Cardiac fibroblast (primary cell): ENCODE results near the gene MKRN1.
"Not testable (repeated sequence)": the region's sequence is repeated elsewhere in the genome, so short reads cannot be mapped to it uniquely, and the experiment has no call there.

Experiments used
- DNase-seq, 2 donors: peaks; one replicate each; pipeline versions ENCODE4 v3.0.0 to v3.0.0-alpha.2; 2010; ENCODE audit warnings: low read depth in 2 of 2
- H3K4me3 ChIP-seq, 2 donors: replicated peaks in 1 of 2; 1 replicate in 1 of 2; 2 replicates in 1 of 2; pipeline ENCODE4 v1.5.1; 2011; ENCODE audit warnings: low read depth in 2 of 2, low read length in 2 of 2, mild to moderate bottlenecking in 2 of 2, moderate library complexity in 1 of 2
- TF ChIP-seq, protein P1 (sequence below): IDR thresholded peaks from one replicate; pipeline ENCODE4 v1.5.1; 2011; ENCODE audit warnings: low read depth, mild to moderate bottlenecking, low read length, inconsistent platforms

Gene MKRN1

DNA sequence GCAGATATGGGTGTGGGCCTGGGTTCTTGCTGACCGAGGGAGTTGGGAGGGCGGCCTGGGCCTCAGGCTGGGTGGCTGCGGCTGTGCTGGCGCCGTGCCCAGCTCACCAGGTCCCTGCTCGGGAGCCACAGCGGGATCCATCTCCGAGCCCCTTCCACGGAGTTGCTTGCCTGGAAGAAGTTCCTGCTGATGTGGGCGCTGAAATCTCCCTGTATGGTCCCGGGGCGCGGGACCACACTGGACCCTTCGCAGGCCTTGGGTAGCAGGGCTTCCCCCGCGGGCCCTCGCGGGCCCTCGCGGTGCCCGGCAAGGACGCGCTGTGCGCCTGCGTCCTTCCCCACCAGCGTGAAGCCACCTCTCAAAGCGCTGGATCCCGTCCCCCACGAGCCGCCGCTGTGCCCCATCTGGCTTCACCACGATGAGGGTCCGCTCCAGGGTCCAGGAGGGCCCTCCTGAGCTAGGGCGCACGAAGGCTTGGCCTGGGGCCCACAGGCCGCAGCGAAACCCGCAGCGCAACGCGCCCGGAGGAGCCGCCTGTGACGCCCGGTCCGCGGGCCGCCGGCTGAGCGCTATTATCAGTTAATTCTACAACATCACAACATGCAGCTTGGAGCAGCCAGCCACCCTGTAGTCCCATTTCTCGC, 43.9 kb downstream of the MKRN1 start:
- DNase-seq, result no peak
- TF ChIP-seq, protein P1, sequence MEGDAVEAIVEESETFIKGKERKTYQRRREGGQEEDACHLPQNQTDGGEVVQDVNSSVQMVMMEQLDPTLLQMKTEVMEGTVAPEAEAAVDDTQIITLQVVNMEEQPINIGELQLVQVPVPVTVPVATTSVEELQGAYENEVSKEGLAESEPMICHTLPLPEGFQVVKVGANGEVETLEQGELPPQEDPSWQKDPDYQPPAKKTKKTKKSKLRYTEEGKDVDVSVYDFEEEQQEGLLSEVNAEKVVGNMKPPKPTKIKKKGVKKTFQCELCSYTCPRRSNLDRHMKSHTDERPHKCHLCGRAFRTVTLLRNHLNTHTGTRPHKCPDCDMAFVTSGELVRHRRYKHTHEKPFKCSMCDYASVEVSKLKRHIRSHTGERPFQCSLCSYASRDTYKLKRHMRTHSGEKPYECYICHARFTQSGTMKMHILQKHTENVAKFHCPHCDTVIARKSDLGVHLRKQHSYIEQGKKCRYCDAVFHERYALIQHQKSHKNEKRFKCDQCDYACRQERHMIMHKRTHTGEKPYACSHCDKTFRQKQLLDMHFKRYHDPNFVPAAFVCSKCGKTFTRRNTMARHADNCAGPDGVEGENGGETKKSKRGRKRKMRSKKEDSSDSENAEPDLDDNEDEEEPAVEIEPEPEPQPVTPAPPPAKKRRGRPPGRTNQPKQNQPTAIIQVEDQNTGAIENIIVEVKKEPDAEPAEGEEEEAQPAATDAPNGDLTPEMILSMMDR, result no peak

DNA sequence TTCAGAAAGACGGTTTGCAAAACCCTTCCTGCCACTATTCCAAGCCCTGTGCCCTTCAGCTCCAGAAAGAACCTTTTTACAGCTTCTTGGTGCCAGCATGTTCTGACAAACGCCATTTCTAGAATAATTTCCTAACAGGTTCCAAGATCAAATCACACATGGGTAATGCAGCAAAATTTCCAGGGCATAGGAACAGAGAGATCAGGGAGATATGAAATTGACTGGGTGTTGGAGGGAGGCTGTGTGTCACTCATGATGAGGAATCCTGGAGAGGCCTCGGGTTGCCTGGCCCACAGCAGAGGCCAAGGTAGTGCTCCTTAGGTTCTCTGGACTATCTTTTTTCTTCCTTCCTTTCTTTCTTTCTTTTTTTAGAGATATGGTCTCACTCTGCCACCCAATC, 45.9 kb downstream of the MKRN1 start:
- H3K4me3 ChIP-seq, result no peak overlapping the region
- TF ChIP-seq, protein P1, result no peak
- no peak for DNase-seq

More for the DNA sequence above, 43.9 kb downstream of the MKRN1 start:
- peak overlapping the region in 1 of 2 donors; percentile 8 for H3K4me3 ChIP-seq

DNA sequence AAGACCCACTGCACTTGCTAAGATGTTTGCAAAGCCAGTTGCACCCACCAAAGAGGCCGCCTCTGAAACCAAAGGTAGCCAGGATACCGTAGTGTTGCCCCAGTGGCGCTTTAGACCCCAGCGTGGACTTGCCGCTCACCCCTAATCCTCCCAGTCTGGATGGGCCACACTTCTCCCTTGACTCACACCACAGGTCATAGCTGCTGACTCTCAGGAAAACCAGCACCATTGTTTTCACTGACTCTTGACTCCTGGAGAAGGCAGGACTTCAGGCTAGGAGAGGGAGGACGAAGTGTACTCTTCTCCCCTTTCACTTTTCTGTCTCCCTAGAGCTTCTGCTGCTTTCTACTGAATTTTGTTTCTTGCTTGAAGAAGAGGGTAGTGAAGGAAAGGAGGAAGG, 53.2 kb downstream of the MKRN1 start:
- TF ChIP-seq, protein P1, result no peak
- no peak for DNase-seq
- H3K4me3 ChIP-seq, result no peak overlapping the region

DNA sequence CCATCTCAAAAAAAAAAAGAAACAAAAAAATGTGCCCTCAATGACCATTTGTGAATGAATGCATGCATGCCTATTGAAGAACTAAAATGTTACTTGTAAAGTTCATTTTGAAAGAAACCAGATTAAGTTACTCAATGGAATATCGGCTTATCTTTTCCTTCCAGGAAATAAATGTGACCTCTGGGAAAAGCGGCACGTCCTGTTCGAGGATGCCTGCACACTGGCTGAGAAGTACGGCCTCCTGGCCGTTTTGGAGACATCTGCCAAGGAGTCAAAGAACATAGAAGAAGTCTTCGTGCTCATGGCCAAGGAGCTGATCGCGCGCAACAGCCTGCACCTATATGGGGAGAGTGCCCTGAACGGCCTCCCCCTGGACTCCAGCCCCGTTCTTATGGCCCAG, 53.6 kb downstream of the MKRN1 start:
- no peak for DNase-seq
- TF ChIP-seq, protein P1, result no peak
- no peak overlapping the region for H3K4me3 ChIP-seq

DNA sequence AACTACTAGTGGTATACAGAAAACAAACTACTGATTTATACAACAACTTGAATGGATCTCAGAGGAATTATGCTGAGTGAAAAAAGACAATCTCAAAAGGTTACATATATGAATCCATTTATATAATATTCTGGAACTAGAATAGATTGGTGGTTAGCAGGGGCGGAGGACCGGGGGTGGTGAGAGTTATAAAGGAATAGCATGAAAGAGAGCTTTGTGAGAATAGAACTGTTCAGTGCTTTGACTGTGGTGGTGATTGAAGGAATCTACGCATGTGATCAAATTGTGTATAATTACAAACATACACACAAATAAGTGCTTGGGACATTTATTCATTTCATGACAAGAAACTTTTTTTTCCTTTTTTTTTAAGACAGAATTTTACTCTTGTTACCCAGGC, 55.8 kb downstream of the MKRN1 start:
- TF ChIP-seq, protein P1, result no peak
- no peak overlapping the region for H3K4me3 ChIP-seq
- no peak for DNase-seq

DNA sequence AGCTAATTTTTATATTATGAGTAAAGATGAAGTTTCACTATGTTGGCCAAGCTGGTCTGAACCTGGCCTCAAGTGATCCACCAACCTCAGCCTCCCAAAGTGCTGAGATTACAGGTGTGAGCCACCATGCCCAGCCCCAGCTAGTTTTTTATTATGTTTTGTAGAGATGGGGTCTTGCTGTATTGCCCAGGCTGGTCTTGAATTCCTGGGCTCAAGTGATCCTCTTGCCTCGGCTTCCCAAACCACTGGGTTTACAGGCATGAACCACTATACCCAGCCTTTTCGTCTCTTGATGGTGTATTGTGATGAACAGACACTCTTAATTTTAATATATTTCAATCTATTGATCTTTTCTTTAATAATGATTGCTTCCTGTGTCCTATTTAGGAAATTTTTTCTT, 57.8 kb downstream of the MKRN1 start:
- H3K4me3 ChIP-seq, result no peak overlapping the region
- no peak for DNase-seq
- TF ChIP-seq, protein P1, result no peak

DNA sequence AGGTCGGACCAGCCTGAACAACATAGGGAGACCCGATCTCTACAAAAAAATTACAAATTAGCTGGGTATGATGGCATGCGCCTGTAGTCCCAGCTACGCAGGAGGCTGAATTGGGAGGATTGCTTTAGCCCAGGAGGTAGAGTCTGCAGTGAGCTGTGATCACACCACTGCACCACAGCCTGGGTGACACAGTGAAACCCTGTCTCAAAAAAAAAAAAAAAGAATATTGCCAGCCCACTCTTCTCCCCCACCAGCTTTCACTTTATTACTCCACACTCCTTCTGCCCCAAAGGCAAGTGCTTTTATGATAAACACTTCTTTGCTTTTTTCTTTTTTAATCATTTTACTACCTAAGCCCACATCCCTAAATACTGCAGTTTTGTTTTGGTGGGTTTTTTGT, 60.7 kb downstream of the MKRN1 start:
- H3K4me3 ChIP-seq, result no peak overlapping the region
- TF ChIP-seq, protein P1, result no peak
- no peak for DNase-seq

DNA sequence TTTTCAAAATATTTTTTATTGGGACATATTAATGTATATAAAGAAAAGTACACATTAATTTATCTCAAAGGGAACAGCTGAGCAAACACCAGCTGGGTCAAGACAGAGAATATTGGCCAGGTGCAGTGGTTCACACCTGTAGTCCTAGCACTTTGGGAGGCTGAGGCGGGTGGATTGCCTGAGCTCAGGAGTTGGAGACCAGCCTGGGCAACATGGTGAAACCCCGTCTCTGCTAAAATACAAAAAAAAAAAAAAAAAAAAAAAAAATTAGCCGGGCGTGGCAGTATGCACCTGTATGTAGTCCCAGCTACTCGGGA, 61.2 kb downstream of the MKRN1 start:
- DNase-seq, result not testable (repeated sequence)

More for the DNA sequence above, 61.2 kb downstream of the MKRN1 start:
- not testable (repeated sequence) for H3K4me3 ChIP-seq
